ENCODE measurements around the gene EMC7.
"Not testable (repeated sequence)": the region's sequence is repeated elsewhere in the genome, so short reads cannot be mapped to it uniquely, and the experiment has no call there.

EMC7 gene

GRCh38 chr15:34101366-34102174 lies at the start of gene EMC7, which contains the start of gene PGBD4:
EMC7 (minus strand) TSS chr15:34101862; CDS start chr15:34101839, 23 bp downstream.
PGBD4 (plus strand) TSS chr15:34102083; CDS start chr15:34102532, 449 bp downstream.
- DNase-seq: peak; percentile 97 to 99 (median 98)

GRCh38 chr15:34147371-34148140 lies 45.9 kb upstream of the EMC7 start:
- DNase-seq: no peak

- DNase-seq: no peak
Observed at GRCh38 chr15:34133511-34133910, 31.8 kb upstream of the EMC7 start.

GRCh38 chr15:34132881-34133280 lies 31.2 kb upstream of the EMC7 start:
- DNase-seq: no peak

GRCh38 chr15:34128898-34129297 lies 27.2 kb upstream of the EMC7 start:
- no peak for DNase-seq

- DNase-seq: no peak
Observed at GRCh38 chr15:34126522-34126921, 24.9 kb upstream of the EMC7 start.

- no peak for DNase-seq
Observed at GRCh38 chr15:34125945-34126344, 24.3 kb upstream of the EMC7 start.

- DNase-seq: no peak
Observed at GRCh38 chr15:34124651-34125050, 23.0 kb upstream of the EMC7 start.

- no peak for DNase-seq
Observed at GRCh38 chr15:34122771-34123183, 21.1 kb upstream of the EMC7 start.

- DNase-seq: not testable (repeated sequence)
Observed at GRCh38 chr15:34121786-34122185, 20.1 kb upstream of the EMC7 start.

GRCh38 chr15:34120420-34120819 lies 18.8 kb upstream of the EMC7 start:
- DNase-seq: not testable (repeated sequence)

- no peak for DNase-seq
Observed at GRCh38 chr15:34119291-34119690, 17.6 kb upstream of the EMC7 start.

- no peak for DNase-seq
Observed at GRCh38 chr15:34116620-34117019, 15.0 kb upstream of the EMC7 start.

- no peak for DNase-seq
Observed at GRCh38 chr15:34114739-34115138, 13.1 kb upstream of the EMC7 start.

GRCh38 chr15:34114215-34114614 lies 12.6 kb upstream of the EMC7 start:
- no peak for DNase-seq

GRCh38 chr15:34111488-34111887 lies 9.8 kb upstream of the EMC7 start:
- DNase-seq: no peak

- DNase-seq: no peak
Observed at GRCh38 chr15:34109797-34110663, 8.4 kb upstream of the EMC7 start.

GRCh38 chr15:34107315-34107714 lies 5.7 kb upstream of the EMC7 start:
- no peak for DNase-seq

GRCh38 chr15:34106423-34106822 lies 4.8 kb upstream of the EMC7 start:
- DNase-seq: no peak

GRCh38 chr15:34102175-34102925 lies 688 bp upstream of the EMC7 start:
- DNase-seq: no peak

- no peak for DNase-seq
Observed at GRCh38 chr15:34099914-34100313, 1.7 kb downstream of the EMC7 start.

GRCh38 chr15:34085746-34086145 lies 15.9 kb downstream of the EMC7 start:
- no peak for DNase-seq
